HG02588 (cell line): ENCODE results near the gene RPL37.
"Not testable (repeated sequence)": the region's sequence is repeated elsewhere in the genome, so short reads cannot be mapped to it uniquely, and the experiment has no call there.

Experiments
- ATAC-seq: cut with Tn5 transposase; IDR thresholded peaks from one replicate; pipeline ENCODE4 v1.9.1; 2021; ENCODE audit warnings: mild to moderate bottlenecking, moderate library complexity; ENCODE audit not compliant: unreplicated experiment

The RPL37 gene

DNA sequence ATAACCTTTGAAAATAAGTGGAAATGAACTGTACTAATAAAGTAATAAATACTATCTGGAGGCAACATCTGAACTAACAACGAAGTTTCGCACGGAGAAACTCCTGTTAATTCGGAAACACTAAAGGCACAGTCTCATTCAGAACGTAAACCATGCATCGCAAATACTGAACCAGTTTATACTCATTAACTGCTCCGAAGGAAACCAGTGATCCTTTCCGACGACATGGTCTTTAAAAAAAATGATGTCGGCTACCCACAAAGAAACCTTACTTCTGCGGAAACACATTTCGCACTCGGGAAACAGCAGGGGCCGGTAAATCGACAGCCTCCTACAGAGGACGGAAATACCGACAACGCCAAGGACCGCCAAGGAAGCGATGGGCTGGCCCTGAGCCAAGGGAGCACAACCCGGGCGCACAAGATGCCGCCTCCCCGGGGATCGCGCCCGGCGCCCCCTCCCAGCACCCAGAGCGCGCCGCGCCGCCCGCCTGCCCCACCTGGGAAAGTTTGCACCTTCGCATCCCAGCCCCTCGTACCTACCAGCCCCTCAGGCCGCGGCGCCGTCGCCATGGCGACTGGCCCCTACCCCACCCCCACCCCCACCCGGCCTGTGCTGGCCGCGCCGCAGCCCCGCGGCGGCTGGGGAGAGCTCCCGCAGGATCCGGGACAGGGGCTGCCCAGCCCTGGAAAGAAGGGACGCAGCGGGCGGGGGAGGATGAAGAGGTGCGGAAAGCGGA, 37.6 kb downstream of the RPL37 start:
- peak; percentile 37 for ATAC-seq

DNA sequence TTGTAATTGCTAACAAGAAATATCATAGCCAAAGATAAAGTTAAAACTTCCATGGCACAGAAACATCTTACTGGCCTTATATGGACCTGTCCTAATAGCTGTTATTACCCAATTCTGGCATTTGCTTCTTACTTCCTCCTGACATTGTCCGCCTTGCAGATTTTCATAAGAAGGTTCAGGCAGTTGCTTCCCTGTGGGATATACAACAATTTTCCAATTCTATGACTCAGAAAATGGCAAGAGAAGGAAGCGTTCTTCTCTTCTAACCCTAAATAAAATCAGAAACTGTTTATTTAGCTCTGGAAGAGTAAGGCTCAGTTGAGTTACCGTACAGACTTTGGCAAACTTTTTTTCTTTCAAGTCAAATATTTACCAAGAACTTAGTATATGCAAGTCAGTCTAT, 38.5 kb downstream of the RPL37 start:
- ATAC-seq = no peak

- ATAC-seq = not testable (repeated sequence)
Measured at GRCh38 chr5:40794877-40795276, 40.1 kb downstream of the RPL37 start.

DNA sequence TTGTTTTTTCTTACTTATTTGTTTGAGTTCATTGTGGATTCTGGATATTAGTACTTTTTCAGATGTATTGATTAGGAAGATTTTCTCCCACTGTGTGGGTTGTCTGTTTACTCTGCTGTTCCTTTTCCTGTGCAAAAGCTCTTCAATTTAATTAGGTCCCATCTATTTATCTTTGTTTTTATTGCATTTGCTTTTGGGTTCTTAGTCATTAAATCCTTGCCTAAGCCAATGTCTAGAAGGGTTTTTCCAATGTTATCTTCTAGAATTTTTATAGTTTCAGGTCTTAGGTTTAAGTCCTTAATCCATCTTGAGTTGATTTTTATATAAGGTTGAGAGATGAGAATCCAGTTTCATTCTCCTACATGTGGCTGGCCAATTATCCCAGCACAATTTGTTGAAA, 40.7 kb downstream of the RPL37 start:
- ATAC-seq = not testable (repeated sequence)

GRCh38 chr5:40792691-40793090, 42.3 kb downstream of the RPL37 start:
- ATAC-seq = not testable (repeated sequence)

DNA sequence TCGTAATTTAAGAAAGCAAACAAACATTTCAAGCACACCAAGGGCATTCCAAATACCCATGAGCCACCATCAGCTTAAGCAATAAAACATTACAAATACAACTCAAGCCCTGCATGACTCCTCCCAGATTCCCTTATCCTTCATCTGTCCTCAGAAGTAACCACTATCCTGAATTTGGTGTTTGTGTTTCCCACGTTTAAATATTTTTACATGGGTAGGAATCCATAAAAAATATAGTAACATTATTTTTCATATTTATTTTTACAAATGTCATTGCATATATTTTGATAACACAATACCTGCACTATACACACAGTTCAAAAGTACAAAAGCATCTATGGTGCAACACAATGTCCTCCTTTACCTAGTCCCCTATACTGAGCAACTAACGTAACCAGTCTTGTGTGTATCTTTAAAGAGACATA, 43.3 kb downstream of the RPL37 start:
- no peak for ATAC-seq

DNA sequence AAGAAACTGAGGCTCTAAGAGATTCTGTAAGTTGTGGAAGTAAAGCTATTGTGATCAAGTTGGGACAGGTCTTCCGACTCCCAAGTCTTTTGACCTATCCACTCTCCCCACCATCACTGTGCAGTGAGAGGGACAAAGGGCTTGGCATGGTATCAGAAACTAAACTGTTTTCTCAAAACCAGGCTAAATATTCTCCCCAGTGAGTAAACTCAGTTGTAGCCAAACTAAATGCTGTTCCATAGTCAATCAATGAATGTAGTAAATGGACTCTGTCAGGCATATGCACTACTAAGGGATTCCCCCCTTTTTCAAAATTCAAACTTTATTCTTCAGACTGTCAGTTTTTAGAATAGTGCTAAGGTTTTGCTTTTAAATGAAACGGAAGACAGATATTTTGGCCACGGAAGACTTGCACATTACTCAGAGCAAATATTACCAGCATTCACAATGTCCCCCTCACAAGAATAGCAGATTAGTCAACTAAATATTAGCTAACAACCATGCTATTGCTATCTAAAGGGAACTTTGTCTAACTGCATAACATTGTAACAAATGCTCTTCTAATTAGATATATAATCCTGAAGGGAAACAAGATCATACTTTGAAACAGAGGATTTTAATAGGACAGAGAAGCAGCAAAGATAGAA, 44.0 kb downstream of the RPL37 start:
- ATAC-seq = no peak

DNA sequence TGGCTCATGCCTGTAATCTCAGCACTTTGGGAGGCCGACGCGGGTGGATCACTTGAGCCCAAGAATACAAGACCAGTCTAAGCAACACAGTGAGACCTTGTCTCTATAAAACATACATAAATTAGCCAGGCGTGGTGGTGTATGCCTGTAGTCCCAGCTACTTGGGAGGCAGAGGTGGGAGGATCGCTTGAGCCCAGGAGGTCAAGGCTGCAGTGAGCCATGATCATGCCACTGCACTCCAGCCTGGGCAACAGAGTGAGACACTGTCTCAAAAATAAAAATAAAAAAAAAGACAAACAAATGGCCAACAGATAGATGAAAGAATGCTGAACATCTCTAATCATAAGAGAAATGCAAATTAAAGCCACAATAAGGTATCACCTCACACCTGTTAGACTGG, 46.1 kb downstream of the RPL37 start:
- not testable (repeated sequence) for ATAC-seq

- ATAC-seq = no peak
Measured at GRCh38 chr5:40787986-40788385, 47.0 kb downstream of the RPL37 start.

GRCh38 chr5:40786664-40787063, 48.4 kb downstream of the RPL37 start:
- not testable (repeated sequence) for ATAC-seq

- ATAC-seq = no peak
Measured at GRCh38 chr5:40784916-40785315, 50.1 kb downstream of the RPL37 start.

GRCh38 chr5:40784027-40784653, 50.9 kb downstream of the RPL37 start:
- no peak for ATAC-seq

DNA sequence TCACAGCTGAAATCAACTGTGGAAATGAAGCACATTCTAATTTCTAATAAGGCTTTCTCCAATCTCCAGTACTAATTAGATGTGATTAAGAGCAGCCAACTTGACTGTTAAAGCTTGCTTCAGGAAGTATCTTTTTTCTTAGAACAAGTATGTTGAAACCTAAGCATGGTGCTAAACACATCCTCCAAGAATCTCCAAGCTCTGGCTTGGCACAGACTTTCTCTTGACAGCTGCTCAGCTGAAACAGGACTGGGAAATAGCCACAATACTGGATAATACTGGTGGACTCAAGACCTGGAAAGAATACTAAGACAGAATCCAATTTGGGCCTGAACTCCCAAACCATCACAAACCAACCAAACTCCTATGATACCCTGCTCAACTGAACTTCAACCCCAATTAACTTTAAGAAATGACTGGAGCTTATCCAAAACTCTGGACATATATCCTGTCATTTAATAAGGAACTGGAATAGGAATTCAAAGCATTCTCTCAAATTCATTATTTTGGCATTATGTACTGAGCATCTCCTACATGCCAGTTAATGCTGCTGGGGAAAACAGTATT, 53.1 kb downstream of the RPL37 start:
- no peak for ATAC-seq

DNA sequence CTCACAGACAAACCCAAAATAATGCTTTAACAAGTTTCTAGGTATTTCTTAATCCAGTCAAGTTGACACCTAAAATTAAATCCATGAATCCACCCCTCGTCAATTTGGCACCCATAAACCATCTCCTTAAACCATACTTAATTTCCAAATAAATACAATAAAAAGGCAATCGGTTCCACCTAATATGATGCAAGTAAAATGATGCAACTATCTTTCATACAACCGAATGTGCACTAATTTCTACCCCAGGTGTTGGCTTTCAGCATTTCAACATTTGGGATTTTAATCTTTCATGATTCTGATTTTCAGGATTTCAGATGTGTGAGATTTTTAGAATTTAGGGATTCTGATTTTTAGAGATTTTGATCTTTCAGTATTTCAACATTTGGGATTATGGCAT, 54.2 kb downstream of the RPL37 start:
- ATAC-seq = no peak

- ATAC-seq = no peak
Measured at GRCh38 chr5:40780199-40780598, 54.8 kb downstream of the RPL37 start.

GRCh38 chr5:40779561-40779960, 55.5 kb downstream of the RPL37 start:
- no peak for ATAC-seq

DNA sequence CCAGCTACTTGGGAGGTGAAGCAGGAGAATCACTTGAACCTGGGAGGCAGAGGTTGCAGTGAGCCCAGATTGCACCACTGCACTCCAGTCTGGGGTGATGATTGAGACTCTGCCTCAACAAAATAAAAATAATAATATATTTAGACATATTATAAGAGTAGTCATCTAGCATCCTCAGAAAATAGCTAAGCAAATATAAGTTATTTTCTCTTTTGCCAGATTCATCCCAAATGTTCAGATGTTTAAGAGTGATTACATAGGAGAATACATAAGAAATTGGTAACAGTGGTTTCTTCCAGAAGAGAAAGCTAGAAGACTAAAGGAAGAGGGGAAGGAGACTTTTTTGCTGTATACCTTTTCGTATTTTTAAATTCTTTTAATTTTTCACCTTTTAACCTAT, 56.9 kb downstream of the RPL37 start:
- ATAC-seq = no peak

DNA sequence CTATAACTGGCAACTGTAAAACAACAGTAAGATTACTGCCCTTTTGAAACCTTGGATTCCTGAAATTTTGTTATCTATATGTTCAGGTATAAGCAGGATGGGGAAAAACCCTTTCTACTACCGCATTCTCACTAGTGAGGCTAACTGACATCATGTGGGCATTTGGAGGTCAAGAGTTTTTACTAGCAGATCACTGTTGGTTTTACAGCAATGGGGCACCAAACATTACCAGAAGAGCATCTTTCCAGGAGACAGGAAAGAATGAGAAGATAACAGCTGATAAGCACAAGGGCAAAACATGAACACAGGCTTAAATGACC, 58.4 kb downstream of the RPL37 start:
- no peak for ATAC-seq

DNA sequence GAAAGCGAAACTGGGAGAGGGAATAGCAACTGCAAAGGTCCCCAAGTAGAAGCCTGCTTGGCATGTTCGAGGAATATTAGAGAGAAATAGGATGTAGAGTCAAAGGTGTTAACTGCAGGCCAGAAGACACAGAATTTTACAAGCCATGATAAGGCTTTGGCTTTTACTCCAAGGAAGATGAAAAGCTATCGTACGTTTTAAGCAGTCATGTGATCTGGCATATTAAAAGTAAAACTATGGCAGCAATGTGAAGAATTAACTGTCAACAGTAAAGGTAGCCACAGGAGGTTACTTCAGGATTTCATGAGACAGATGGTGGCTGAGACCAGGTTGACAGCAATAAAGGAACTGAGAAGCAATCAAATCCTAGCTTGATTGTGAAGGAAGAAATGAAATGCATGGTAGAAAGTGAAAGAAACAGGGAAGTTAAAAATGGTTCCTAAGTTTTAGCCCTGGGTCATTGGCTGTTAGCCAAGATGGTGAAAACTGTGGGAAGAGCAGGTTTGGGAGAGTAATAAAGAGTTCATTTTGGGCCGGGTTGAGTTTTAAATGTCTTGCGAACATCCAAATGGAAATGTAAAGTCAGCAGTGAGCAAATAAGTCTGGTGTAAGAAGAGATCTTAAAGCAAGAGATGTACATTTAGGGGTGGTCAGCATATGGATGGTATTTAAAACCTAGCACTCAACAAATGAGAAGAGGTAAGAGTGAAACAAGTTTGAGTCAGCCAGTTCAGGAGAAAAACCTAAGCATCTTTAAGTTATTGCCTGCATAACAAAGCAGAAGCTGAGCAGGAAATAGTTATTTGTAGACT, 59.0 kb downstream of the RPL37 start:
- no peak for ATAC-seq
